DOHH2 (cell line): ENCODE results near the gene ACTR1B.

Source experiments
- EZH2phosphoT487 ChIP-seq: fragments of 200-600 bp; sonication (generic); IDR thresholded peaks from 2 replicates; pipeline ENCODE4 v1.6.1; 2017; ENCODE audit warnings: borderline replicate concordance, mild to moderate bottlenecking, antibody characterized with exemption, low read length, moderate library complexity, mixed read lengths
- TF ChIP-seq, protein P1 (sequence below): fragments of 200-600 bp; sonication (generic); IDR thresholded peaks from one replicate; pipeline ENCODE4 v1.5.1; 2014; ENCODE audit warnings: antibody characterized with exemption, mild to moderate bottlenecking, low read depth, low read length; ENCODE audit not compliant: poor library complexity, severe bottlenecking

DNA sequence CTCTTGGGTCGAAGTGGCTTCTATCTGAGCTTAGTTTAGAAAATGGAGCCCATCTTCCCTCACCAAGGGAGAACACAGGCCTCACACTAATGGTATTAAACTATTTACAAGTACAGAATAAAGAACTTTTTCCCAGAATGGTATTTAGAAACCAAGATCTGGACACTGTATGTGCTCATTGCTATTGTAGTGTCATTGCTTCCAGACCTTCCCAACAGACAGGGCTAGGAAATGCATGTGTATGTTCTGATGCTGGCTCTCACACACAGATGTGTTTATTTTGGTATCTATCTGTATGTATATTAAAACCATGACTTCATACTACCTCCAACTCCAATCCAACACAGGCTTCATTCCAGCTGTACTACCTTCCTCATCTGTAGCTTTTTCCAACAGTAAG, 10.0 kb downstream of the ACTR1B start:
- TF ChIP-seq, protein P1, sequence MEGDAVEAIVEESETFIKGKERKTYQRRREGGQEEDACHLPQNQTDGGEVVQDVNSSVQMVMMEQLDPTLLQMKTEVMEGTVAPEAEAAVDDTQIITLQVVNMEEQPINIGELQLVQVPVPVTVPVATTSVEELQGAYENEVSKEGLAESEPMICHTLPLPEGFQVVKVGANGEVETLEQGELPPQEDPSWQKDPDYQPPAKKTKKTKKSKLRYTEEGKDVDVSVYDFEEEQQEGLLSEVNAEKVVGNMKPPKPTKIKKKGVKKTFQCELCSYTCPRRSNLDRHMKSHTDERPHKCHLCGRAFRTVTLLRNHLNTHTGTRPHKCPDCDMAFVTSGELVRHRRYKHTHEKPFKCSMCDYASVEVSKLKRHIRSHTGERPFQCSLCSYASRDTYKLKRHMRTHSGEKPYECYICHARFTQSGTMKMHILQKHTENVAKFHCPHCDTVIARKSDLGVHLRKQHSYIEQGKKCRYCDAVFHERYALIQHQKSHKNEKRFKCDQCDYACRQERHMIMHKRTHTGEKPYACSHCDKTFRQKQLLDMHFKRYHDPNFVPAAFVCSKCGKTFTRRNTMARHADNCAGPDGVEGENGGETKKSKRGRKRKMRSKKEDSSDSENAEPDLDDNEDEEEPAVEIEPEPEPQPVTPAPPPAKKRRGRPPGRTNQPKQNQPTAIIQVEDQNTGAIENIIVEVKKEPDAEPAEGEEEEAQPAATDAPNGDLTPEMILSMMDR: no peak
- TF ChIP-seq EZH2phosphoT487: no peak
